ENCODE data around the gene CCDC171. TPM values are rescaled to one million over a fixed set of nuclear protein-coding genes. Genes with fewer than 3 reads are reported as not detected.

CCDC171 gene
- total and polyA plus RNA-seq, 11 donors = 0.30 to 3.4 (median 1.1) TPM

- Histone ChIP-seq H3K4me3 (no peak overlapping the region), H3K9me3 (peaks cover 0 to 25% (median 12%) of the 10 kb centered on the region in 12 donors), H3K27ac (no peak overlapping the region), H3K36me3 (no peaks in the 10 kb centered on the region), H3K27me3 (no peaks in the 10 kb centered on the region), H3K4me1 (no peaks in the 10 kb centered on the region)
- no peak for ATAC-seq
- DNase-seq = no peak
- TF ChIP-seq POLR2A (IDR thresholded peaks at IDR 0.05) (no peak), CTCF (IDR thresholded peaks at IDR 0.05) (no peak)
- intact Hi-C loops (cut with DNase I) = no loop called here
- 83 to 89% (median 85%) methylated on average over 5 of the region's 5 CpGs for WGBS, 4 donors
These were observed 460.5 kb downstream of the CCDC171 start for GRCh38 chr9:16013366-16013765.

- Histone ChIP-seq H3K4me3 (no peak overlapping the region), H3K27me3 (no peaks in the 10 kb centered on the region), H3K4me1 (no peaks in the 10 kb centered on the region), H3K9me3 (peaks cover 0 to 29% (median 14%) of the 10 kb centered on the region in 12 donors), H3K27ac (no peak overlapping the region), H3K36me3 (no peaks in the 10 kb centered on the region)
- no peak for TF ChIP-seq CTCF (IDR thresholded peaks at IDR 0.05)
- TF ChIP-seq POLR2A (IDR thresholded peaks at IDR 0.05) = no peak
- no peak for ATAC-seq
- DNase-seq = no peak
- intact Hi-C loops (cut with DNase I) = no loop called here
- WGBS, 4 donors = 68 to 81% (median 76%) methylated on average over 1 of the region's 1 CpG
These were observed 461.0 kb downstream of the CCDC171 start for GRCh38 chr9:16013826-16014225.

GRCh38 chr9:16022228-16022627, 469.4 kb downstream of the CCDC171 start:
- Histone ChIP-seq H3K27ac (no peak overlapping the region), H3K27me3 (no peaks in the 10 kb centered on the region), H3K4me1 (no peaks in the 10 kb centered on the region), H3K9me3 (peaks cover 0 to 24% (median 14%) of the 10 kb centered on the region in 12 donors), H3K4me3 (no peak overlapping the region), H3K36me3 (no peaks in the 10 kb centered on the region)
- no peak for DNase-seq
- intact Hi-C loops (cut with DNase I) = no loop called here
- TF ChIP-seq POLR2A (IDR thresholded peaks at IDR 0.05) = no peak
- no peak for TF ChIP-seq CTCF (IDR thresholded peaks at IDR 0.05)
- WGBS, 4 donors = 48 to 75% (median 68%) methylated on average over 3 of the region's 3 CpGs
- peak in 1 of 4 donors; percentile 20 for ATAC-seq

- Histone ChIP-seq H3K4me3 (no peak overlapping the region), H3K27ac (no peak overlapping the region), H3K27me3 (no peaks in the 10 kb centered on the region), H3K36me3 (no peaks in the 10 kb centered on the region), H3K9me3 (peaks cover 0 to 13% (median 3%) of the 10 kb centered on the region in 12 donors), H3K4me1 (no peaks in the 10 kb centered on the region)
- DNase-seq (no peak), ATAC-seq (no peak)
- 61 to 100% (median 95%) methylated on average over 1 of the region's 1 CpG for WGBS, 4 donors
- intact Hi-C loops (cut with DNase I) = no loop called here
- no peak for TF ChIP-seq POLR2A (IDR thresholded peaks at IDR 0.05)
- TF ChIP-seq CTCF (IDR thresholded peaks at IDR 0.05) = no peak
These were observed 470.6 kb downstream of the CCDC171 start for GRCh38 chr9:16023446-16023845.

Other genes starting within 250 kb of the CCDC171 start
- gene TTC39B, start 245.8 kb upstream of the CCDC171 start, total RNA-seq = 1 to 10 TPM; 1.0 to 5.9 (median 1.5) TPM
- gene TTC39B, start 245.8 kb upstream of the CCDC171 start, polyA plus RNA-seq = under 1 TPM; 0.42 to 0.51 TPM
- gene SNAPC3, start 130.2 kb upstream of the CCDC171 start, total RNA-seq = 10 to 100 TPM; 22.3 to 41.1 (median 30.6) TPM
- gene SNAPC3, start 130.2 kb upstream of the CCDC171 start, polyA plus RNA-seq = 10 to 100 TPM; 12.5 to 19.9 TPM
- gene PSIP1, start 42.1 kb upstream of the CCDC171 start, total RNA-seq = 10 to 100 TPM; 16.5 to 29.1 (median 21.9) TPM
- gene PSIP1, start 42.1 kb upstream of the CCDC171 start, polyA plus RNA-seq = 10 to 100 TPM; 15.9 to 18.4 TPM